GM12872 (cell line): ENCODE data around the gene CCDC88C.

Experiments used
- CTCF ChIP-seq: IDR thresholded peaks from 3 replicates; pipeline ENCODE4 v1.5.1; 2011; ENCODE audit warnings: low read depth, mild to moderate bottlenecking, low read length, moderate library complexity; ENCODE audit not compliant: insufficient read depth

CCDC88C gene

GRCh38 chr14:91372671-91373495, 44.7 kb downstream of the CCDC88C start:
- peak; percentile 22; the same call in 2 of the 3 replicates for TF ChIP-seq CTCF

GRCh38 chr14:91371990-91372375, 45.6 kb downstream of the CCDC88C start:
- no peak for TF ChIP-seq CTCF

- TF ChIP-seq CTCF = no peak
Observed at GRCh38 chr14:91371011-91371989, 46.3 kb downstream of the CCDC88C start.

- no peak for TF ChIP-seq CTCF
Observed at GRCh38 chr14:91369628-91370445, 47.8 kb downstream of the CCDC88C start.

- no peak for TF ChIP-seq CTCF
Observed at GRCh38 chr14:91368776-91369416, 48.7 kb downstream of the CCDC88C start.

GRCh38 chr14:91367173-91368171, 50.1 kb downstream of the CCDC88C start:
- TF ChIP-seq CTCF = no peak
